GM19035 (cell line): ENCODE measurements around the gene SLIT3.

Source experiments
- ATAC-seq: cut with Tn5 transposase; IDR thresholded peaks from one replicate; pipeline ENCODE4 v1.9.1; 2021; ENCODE audit not compliant: unreplicated experiment

Gene SLIT3

DNA sequence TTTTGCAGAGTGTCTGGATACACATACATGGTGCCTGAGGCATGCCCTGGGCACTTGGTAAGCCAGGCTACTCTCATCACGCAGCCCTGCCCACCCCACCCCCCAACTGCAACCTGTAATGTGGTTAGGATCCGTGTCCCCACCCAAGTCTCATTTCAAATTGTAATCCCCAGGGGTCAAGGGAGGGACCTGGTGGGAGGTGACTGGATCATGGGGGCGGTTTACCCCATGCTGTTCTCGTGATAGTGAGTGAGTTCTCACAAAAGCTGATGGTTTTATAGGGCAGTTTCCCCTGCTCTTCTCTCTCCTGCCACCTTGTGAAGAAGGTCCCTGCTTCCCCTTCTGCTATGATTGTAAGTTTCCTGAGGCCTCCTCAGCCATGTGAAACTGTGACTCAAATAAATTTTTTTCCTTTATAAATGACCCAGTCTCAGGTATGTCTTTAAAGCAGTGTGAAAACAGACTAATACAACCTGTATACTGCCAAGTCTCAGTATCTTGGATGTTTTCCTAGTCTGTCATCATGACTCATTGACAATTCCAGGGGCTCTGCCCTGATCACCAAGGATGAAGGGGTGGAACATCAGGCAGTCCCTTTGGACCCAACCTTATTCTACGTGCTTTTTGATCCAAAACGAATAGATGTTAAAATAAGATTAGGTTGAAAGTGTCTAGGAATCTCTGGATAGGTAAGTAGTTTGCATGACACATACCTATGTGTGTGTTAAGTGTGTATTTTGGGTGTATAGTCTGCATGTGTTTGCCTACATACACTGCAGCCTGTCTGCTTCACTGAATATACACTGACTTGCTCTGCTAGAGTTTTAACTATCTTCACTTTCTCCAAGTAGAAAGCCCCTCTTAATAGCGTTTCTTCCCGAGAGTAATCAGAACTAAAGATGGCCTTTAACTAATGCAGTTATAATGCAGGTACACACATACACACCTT, 293.8 kb downstream of the SLIT3 start:
- ATAC-seq: no peak

- ATAC-seq: no peak
Observed at GRCh38 chr5:169004551-169004950, 296.4 kb downstream of the SLIT3 start.

DNA sequence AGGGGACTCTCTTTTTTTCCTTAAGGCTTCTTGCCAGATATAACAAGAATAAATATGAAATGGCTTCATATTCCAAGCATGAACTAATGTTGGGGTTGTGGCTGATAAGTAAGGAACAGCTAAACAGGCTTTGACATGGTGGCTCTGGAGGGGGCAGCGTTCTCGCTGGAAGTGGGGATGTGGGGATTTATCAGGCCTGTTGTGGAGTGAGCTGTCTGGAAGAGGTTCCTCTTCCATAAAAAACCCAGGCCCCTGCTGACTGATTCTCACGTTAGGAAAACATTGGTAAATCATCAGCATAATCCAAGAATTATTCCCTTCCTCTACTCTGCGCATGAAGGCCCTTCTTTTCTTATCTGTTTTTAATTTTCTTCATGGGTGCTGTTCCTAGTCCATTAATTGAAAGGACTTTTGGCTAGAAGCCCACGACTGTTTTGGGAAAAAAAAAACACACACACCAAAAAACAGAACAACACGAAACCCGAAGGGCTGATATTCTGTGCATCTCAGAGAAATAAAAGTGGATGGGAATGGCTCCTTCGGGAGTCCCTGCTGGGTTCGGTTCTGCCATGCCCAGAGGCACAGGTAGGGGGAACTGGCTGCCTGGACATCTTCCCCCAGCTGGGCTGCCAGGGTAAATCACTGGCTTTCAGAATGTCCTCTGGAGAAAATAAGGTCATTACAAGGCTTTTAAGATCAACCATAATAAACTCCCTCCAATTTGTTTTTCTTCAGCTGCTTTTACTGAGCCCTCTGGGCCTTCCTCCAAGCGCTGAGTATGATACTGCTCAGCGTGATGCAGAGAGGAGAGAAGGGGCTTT, 297.0 kb downstream of the SLIT3 start:
- ATAC-seq: no peak

DNA sequence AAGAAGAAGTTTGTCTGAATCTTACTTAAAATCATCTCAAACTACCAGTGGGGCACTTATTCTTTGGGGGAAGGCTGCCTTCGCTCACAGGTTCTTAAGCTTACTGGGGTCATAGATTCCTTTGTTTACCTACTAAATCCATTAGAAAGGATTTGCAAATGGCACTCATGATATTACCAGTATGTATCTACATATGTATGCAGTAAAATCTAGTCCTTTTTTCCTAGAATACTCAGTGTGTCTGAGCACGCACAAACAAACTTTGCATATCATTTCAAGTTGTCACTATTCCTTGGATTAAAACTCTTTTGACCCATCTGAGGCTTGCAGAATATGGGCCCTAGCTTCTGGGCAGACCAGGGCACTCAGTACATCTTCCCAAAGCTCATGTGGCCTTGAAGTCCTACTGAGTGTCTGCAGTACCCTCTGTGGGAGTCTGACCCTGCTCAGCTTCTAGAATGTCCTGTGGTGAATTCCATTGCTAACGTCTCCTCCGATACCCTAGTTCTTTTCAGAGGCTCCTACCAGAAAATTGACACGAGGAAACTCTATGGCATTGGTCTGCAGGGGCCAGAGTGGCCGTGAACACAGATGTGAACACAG, 297.9 kb downstream of the SLIT3 start:
- no peak for ATAC-seq

- ATAC-seq: no peak
Observed at GRCh38 chr5:169001394-169001793, 299.5 kb downstream of the SLIT3 start.

DNA sequence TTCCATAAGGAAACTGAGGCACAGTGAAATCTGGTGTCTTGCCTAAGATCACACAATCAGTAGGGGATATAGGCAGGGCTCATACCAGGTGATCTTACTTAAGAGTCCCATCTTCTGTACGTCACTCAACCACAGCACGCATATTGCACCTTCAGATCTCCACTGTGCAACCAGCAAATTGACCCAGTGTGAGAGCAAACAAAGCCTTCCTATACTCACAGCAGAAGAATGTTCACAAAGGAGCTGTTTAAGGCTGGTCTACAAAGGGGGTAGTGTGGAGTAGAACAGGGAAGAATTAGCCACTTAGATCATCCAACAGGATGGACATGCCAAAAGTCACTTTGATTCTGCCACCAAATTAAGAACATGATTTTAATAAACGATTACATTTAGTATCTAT, 305.9 kb downstream of the SLIT3 start:
- no peak for ATAC-seq

DNA sequence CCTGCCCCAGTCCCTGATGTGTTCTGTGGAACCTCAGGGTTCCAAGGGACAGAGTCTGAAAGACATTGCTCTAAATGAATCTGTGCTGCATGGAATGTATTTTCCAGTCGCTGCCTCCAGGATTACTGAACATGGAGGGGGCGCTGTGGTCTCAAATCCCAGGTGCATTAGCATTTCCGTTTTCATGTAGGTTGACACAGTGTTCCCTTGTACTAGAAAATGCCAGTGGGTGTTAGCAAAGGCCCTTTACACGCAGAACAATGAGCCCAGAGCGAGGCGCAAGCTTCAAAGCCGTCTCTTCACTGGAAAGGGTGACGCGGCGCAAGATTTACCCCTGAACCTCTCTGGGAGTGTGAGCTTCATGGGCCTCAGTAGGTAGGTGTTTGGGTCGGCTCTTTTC, 308.3 kb downstream of the SLIT3 start:
- ATAC-seq: no peak

GRCh38 chr5:168992016-168992415, 308.9 kb downstream of the SLIT3 start:
- no peak for ATAC-seq

GRCh38 chr5:168991311-168991710, 309.6 kb downstream of the SLIT3 start:
- ATAC-seq: no peak

DNA sequence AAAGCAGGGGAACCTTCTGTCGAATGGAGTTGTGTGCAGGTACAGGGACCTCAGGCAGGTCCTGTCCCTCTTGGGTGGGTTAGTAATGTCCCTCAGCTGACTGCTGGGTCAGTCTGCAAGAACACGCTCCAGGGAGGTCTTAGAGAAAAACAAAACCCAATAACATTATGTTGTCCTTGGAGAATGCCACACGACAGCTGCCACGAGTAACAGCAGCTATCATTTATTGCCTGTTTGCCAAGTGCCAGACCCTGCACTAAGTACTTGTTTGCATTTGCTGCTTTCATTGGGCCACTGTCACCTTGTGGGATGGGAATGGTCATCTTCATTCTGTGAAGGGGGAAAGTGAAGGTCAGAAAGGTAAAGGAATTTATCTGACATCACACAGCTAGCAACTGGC, 310.3 kb downstream of the SLIT3 start:
- ATAC-seq: no peak

- no peak for ATAC-seq
Observed at GRCh38 chr5:168989731-168990505, 311.0 kb downstream of the SLIT3 start.

DNA sequence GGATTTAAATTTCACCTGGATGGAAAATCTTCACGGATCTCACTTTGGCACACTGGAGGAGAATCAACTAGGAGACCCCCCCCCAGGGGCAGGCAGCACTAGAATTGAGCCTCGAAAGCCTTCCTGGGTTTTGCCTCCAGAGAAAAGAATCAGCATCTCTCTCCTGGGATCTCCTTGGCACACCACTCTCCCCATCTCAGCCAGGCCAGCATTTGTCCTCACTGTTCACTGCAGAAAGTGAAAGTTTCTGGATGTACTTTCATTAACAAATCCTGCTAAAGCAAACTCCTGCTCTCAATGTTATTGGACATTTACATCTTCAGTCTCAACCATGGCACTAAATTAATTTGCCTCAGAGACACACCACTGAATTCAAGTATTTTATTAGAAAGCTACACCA, 312.2 kb downstream of the SLIT3 start:
- ATAC-seq: no peak

- ATAC-seq: no peak
Observed at GRCh38 chr5:168987543-168988300, 313.2 kb downstream of the SLIT3 start.

DNA sequence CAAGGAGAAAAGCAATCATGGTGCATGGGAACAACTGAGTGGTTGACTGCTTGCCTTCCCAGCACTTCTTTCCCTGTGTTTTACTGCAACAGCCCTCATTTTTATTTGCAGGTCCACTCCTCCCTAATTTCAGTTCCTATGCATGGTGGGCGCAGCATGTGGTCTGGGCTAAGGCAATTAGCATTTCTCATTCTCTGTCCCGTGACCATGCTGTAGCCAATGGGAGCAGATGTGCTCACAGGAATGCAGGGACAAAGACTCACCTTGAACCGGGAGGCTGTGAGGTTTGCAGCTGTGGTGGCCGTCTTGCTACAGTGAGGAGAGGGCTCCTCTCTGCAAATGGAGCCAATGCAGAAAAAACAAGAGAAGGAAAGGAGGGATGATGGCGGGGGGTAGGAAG, 315.5 kb downstream of the SLIT3 start:
- no peak for ATAC-seq

DNA sequence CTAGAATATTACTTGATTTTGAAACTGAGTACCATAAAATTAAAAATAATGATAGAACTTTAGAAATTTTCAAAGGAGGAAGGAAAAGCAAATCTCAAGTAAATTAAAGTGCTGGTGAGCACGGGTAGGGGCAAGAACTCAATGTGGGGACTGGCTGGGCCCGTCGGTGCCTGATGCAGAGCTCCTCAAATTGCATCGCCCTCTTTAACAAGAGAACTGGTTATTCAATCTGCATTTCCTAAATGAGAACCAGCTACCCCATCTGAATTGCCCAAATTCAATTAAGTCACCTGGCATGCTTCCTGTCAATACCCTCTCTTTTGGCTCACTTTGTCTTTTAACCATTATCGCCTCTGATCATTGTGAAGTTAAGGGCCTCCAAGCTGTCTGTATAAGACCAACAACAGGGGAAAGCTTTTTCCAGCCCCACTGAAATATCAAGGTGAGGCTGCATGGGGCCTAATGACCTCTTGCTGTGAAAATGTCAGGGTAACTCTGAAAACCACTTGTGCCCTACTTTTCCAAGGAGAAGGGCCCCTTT, 316.7 kb downstream of the SLIT3 start:
- ATAC-seq: no peak

- no peak for ATAC-seq
Observed at GRCh38 chr5:168979135-168979534, 321.8 kb downstream of the SLIT3 start.

DNA sequence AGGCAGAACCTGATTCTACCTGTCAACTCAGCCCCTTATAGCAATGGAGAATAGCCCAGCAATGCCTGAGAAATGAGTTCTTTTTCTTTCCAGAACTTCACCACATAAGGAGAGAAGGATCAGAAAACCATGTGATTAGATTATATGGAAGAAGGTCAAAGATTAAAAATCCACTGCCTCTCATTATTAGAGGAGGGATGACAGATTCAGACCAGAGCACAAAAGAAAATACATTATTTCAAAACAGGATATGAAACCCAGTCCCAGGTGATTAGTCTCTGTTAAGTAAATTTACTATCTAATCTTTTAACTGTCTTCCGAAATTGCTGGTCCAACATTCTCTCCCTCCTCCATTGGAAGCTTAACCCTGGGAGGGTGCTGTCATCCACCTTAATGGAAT, 322.4 kb downstream of the SLIT3 start:
- ATAC-seq: no peak

DNA sequence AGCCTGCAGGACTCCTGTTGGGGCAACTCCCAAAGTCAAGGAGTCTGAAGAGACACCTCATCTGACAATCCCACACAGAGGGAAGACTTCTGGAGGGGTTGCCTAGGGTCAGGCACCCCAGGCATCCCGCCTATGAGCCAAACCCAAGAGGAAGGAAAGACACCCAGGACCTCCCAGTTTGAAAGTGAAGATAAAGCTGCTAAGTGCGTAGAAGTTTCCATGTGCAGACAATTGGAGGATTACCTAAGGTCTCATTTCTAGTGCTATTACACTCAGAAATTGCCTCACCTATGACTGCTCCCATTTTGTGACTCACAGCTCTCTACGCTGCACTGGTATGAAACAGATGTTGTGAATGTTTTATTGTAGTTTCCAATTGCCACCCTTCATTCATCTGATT, 322.9 kb downstream of the SLIT3 start:
- ATAC-seq: no peak

DNA sequence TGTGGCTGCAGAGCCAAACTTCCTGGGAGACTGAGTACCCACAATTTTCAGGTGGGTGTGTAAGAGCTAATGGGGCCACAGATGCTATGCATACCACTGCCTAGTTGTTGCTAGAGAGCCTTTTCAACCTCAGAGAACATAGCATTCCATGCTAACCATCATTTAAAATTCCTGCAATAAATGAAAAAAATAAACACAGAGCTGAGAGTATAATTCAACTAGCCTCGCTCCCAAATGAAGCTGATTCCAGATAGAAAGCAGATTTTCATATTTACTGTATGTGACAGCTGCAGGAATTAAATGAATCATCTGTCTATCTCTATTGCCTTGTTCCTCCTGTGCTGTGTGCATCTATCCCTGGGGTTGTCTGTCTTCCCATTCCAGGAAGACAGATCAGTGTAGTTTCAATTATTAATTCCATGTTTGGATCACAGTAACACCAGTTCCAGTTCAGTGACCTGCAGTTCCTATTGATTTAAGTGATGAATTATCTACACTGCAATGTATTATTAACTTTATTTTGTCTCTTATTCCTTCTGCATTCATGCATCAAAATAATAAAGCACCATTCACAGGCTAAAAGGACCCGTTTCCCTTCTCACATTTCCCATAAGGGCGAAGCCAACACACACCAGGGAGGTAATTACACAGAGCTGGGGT, 324.5 kb downstream of the SLIT3 start:
- ATAC-seq: no peak
